ENCODE measurements around the gene PLPPR1. TPM values are rescaled to one million over a fixed set of nuclear protein-coding genes. Genes with fewer than 3 reads are reported as not detected.
A peak's percentile ranks its signal among the peaks of the same experiment; 100 is the strongest.

The PLPPR1 gene
- polyA plus RNA-seq, 4 donors = 0.70 to 23.8 (median 17.0) TPM

GRCh38 chr9:101197026-101197425 is 168.5 kb downstream of the PLPPR1 start:
- no peak for DNase-seq (ENCODE audit: low read depth in 4 of 4, low spot score in 3 of 4)

- no peak for DNase-seq (ENCODE audit: low read depth in 4 of 4, low spot score in 3 of 4)
Measured at GRCh38 chr9:101200852-101201251, 172.3 kb downstream of the PLPPR1 start.

GRCh38 chr9:101201630-101202029 is 173.1 kb downstream of the PLPPR1 start:
- DNase-seq (ENCODE audit: low read depth in 4 of 4, low spot score in 3 of 4) = no peak

GRCh38 chr9:101209670-101210069 is 181.1 kb downstream of the PLPPR1 start:
- DNase-seq (ENCODE audit: low read depth in 4 of 4, low spot score in 3 of 4) = no peak

- DNase-seq (ENCODE audit: low read depth in 4 of 4, low spot score in 3 of 4) = no peak
Measured at GRCh38 chr9:101212661-101213060, 184.1 kb downstream of the PLPPR1 start.

- DNase-seq (ENCODE audit: low read depth in 4 of 4, low spot score in 3 of 4) = no peak
Measured at GRCh38 chr9:101219030-101219429, 190.5 kb downstream of the PLPPR1 start.

- DNase-seq (ENCODE audit: low read depth in 4 of 4, low spot score in 3 of 4) = no peak
Measured at GRCh38 chr9:101220341-101220740, 191.8 kb downstream of the PLPPR1 start.

- no peak for DNase-seq (ENCODE audit: low read depth in 4 of 4, low spot score in 3 of 4)
Measured at GRCh38 chr9:101225271-101225670, 196.7 kb downstream of the PLPPR1 start.

GRCh38 chr9:101226161-101226560 is 197.6 kb downstream of the PLPPR1 start:
- no peak for DNase-seq (ENCODE audit: low read depth in 4 of 4, low spot score in 3 of 4)

GRCh38 chr9:101226803-101227202 is 198.3 kb downstream of the PLPPR1 start:
- DNase-seq (ENCODE audit: low read depth in 4 of 4, low spot score in 3 of 4) = no peak

GRCh38 chr9:101229606-101230005 is 201.1 kb downstream of the PLPPR1 start:
- DNase-seq (ENCODE audit: low read depth in 4 of 4, low spot score in 3 of 4) = no peak

- no peak for DNase-seq (ENCODE audit: low read depth in 4 of 4, low spot score in 3 of 4)
Measured at GRCh38 chr9:101232405-101232977, 204.0 kb downstream of the PLPPR1 start.

GRCh38 chr9:101235105-101235866 is 206.8 kb downstream of the PLPPR1 start:
- DNase-seq (ENCODE audit: low read depth in 4 of 4, low spot score in 3 of 4) = peak; percentile 16 to 37 (median 18)

GRCh38 chr9:101242651-101243050 is 214.1 kb downstream of the PLPPR1 start:
- no peak for DNase-seq (ENCODE audit: low read depth in 4 of 4, low spot score in 3 of 4)

- DNase-seq (ENCODE audit: low read depth in 4 of 4, low spot score in 3 of 4) = no peak
Measured at GRCh38 chr9:101246691-101247090, 218.2 kb downstream of the PLPPR1 start.

- no peak for DNase-seq (ENCODE audit: low read depth in 4 of 4, low spot score in 3 of 4)
Measured at GRCh38 chr9:101247297-101247696, 218.8 kb downstream of the PLPPR1 start.

- no peak for DNase-seq (ENCODE audit: low read depth in 4 of 4, low spot score in 3 of 4)
Measured at GRCh38 chr9:101254733-101255433, 226.4 kb downstream of the PLPPR1 start.

GRCh38 chr9:101264727-101265126 is 236.2 kb downstream of the PLPPR1 start:
- DNase-seq (ENCODE audit: low read depth in 4 of 4, low spot score in 3 of 4) = no peak

GRCh38 chr9:101265261-101265660 is 236.7 kb downstream of the PLPPR1 start:
- no peak for DNase-seq (ENCODE audit: low read depth in 4 of 4, low spot score in 3 of 4)

- DNase-seq (ENCODE audit: low read depth in 4 of 4, low spot score in 3 of 4) = no peak
Measured at GRCh38 chr9:101268426-101268825, 239.9 kb downstream of the PLPPR1 start.

GRCh38 chr9:101269591-101270283 is 241.2 kb downstream of the PLPPR1 start:
- no peak for DNase-seq (ENCODE audit: low read depth in 4 of 4, low spot score in 3 of 4)

Data from left renal pelvis (tissue), 4 donors.